HFF-Myc (cell line): ENCODE measurements around the gene ABCA12.

Experiments
- DNase-seq: peaks from one replicate; pipeline ENCODE4 v3.0.0-alpha.2; 2011; ENCODE audit warnings: low read depth; ENCODE audit errors: extremely low read depth
- H3K4me3 ChIP-seq: replicated peaks from 2 replicates; pipeline ENCODE4 v1.5.1; 2011; ENCODE audit warnings: low read depth, mild to moderate bottlenecking, control low read depth, low read length
- CTCF ChIP-seq: IDR thresholded peaks from 2 replicates; pipeline ENCODE4 v1.5.1; 2012; ENCODE audit warnings: mild to moderate bottlenecking, low read depth, low read length, control low read depth; ENCODE audit errors: missing control alignments

The ABCA12 gene

DNA sequence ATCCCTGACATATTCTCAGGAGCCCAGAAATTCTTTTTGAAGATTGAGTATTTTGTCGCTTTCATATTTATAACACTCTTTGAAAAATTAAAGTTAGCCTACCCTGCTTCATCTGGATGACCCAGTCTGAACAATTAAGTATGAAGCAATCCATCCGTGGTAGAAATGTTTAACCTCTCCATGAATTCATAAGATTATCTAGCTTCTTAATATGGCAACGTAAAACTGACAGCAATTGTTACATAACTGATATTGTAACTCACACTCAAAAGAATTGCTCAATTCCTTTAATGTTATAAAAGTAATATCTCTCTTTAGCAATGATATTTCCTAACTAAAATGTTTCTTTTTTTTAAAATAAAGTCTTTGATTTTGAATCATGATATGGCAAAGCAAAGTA lies 7.2 kb upstream of the ABCA12 start:
- H3K4me3 ChIP-seq = no peak overlapping the region
- DNase-seq = no peak
- no peak for TF ChIP-seq CTCF

GRCh38 chr2:215144106-215144875 lies 5.9 kb upstream of the ABCA12 start:
- no peak for DNase-seq
- H3K4me3 ChIP-seq = no peak overlapping the region
- no peak for TF ChIP-seq CTCF

- no peak overlapping the region for H3K4me3 ChIP-seq
- no peak for DNase-seq
- TF ChIP-seq CTCF = no peak
Measured at GRCh38 chr2:215143458-215143857, 5.0 kb upstream of the ABCA12 start.

DNA sequence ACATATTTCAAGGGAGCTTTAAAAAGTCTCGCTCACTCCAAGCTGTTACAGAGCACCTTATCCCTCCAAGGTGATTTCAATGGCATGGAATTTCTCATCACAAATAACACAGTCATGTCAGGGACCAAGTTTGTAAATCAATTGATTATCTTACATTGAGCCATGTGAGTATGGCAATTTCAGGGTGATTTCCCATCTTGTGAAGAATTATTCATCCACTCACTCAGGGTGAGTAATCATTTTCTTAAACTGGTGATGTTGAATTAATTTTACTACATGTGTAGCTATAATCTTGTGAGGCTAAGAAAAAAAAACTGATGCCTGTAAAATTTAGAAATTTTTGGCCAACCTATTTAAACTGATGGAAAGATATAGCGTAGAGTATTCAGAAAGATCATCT lies 3.3 kb upstream of the ABCA12 start:
- TF ChIP-seq CTCF = no peak
- DNase-seq = no peak
- no peak overlapping the region for H3K4me3 ChIP-seq

- H3K4me3 ChIP-seq = no peak overlapping the region
- DNase-seq = no peak
- no peak for TF ChIP-seq CTCF
Measured at GRCh38 chr2:215140166-215140707, 1.8 kb upstream of the ABCA12 start.

- H3K4me3 ChIP-seq = no peak overlapping the region
- DNase-seq = peak; percentile 64
- TF ChIP-seq CTCF = no peak
Measured at GRCh38 chr2:215137741-215138340, 585 bp downstream of the ABCA12 start.
